GM19193 (cell line): ENCODE data around the gene TFB2M.

ENCODE experiments used
- POLR2A ChIP-seq: IDR thresholded peaks from 4 replicates; pipeline ENCODE4 v1.6.1; 2011; ENCODE audit not compliant: insufficient read depth, insufficient read length; ENCODE audit errors: extremely low read depth

Gene TFB2M, protein sequence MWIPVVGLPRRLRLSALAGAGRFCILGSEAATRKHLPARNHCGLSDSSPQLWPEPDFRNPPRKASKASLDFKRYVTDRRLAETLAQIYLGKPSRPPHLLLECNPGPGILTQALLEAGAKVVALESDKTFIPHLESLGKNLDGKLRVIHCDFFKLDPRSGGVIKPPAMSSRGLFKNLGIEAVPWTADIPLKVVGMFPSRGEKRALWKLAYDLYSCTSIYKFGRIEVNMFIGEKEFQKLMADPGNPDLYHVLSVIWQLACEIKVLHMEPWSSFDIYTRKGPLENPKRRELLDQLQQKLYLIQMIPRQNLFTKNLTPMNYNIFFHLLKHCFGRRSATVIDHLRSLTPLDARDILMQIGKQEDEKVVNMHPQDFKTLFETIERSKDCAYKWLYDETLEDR

GRCh38 chr1:246566128-246566812, at the start of gene TFB2M, which contains the start of gene CNST:
Gene TFB2M, minus strand, starts transcription at chr1:246566261. Its CDS starts 123 bp downstream, at chr1:246566138.
Gene CNST, plus strand, starts transcription at chr1:246566456. Its CDS starts 25,107 bp downstream, at chr1:246591563.
- peak; percentile 81 for TF ChIP-seq POLR2A

- no peak for TF ChIP-seq POLR2A
These were observed 47.2 kb upstream of the TFB2M start for GRCh38 chr1:246613096-246613758.

DNA sequence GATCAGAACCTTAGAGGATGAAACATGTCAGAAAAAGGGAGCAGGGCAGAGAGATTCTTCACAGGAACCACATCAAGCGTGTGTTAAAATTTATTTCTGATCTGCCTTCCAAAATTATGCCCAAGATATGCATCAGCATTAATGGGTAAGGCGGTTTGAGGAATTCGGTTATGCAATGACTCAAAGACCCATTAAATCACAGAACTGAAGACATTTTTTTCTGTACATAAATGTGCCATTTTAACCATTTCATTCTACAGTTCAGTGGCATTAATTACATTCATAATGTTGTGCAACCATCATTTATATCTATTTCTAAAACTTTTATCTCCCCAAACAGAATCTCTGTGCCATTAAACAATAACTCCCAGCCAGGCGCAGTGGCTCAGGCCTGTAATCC, 43.6 kb upstream of the TFB2M start:
- no peak for TF ChIP-seq POLR2A

- no peak for TF ChIP-seq POLR2A
These were observed 42.7 kb upstream of the TFB2M start for GRCh38 chr1:246608616-246609376.

- TF ChIP-seq POLR2A = no peak
These were observed 41.4 kb upstream of the TFB2M start for GRCh38 chr1:246607462-246607861.

- no peak for TF ChIP-seq POLR2A
These were observed 36.1 kb upstream of the TFB2M start for GRCh38 chr1:246602194-246602593.

- TF ChIP-seq POLR2A = no peak
These were observed 34.5 kb upstream of the TFB2M start for GRCh38 chr1:246600579-246600978.

- no peak for TF ChIP-seq POLR2A
These were observed 33.3 kb upstream of the TFB2M start for GRCh38 chr1:246599315-246599714.

DNA sequence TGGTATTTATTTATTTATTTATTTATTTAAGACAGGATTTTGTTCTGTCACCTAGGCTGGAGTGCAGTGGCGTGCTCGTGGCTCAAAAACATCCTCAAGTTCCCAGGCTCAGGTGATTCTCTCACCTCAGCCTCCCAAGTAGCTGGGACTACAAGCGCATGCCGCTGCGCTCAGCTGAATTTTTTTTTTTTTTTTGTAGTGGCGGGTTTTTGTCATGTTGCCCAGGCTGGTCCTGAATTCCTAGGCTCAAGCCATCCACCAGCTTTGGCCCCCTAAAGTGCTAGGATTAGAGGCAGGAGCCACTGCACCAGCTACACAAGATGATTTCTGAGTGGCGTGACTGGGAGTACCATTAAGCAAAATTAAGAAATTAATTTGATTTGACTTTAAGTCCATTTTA, 31.9 kb upstream of the TFB2M start:
- no peak for TF ChIP-seq POLR2A

GRCh38 chr1:246597340-246597739, 31.3 kb upstream of the TFB2M start:
- TF ChIP-seq POLR2A = no peak

DNA sequence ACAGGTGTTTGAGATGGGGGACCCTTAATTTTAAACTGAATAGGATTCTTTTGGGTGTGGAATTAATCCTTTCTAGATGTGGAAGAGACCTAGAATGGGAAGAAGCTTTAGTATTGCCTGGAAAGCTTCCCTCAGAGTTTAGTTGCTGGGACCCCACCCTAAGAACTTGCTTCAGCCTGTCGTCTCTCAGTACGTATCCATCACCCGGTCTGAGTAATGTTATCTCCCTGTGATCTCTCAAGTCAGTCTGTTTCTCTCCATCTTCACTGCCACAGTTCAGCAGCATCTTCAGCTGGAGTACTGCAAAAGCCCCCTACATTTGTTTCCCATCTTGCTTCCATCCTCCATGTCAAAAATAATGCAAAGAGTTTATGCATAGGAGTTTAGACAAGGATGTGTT, 29.1 kb upstream of the TFB2M start:
- no peak for TF ChIP-seq POLR2A

- TF ChIP-seq POLR2A = no peak
These were observed 26.6 kb upstream of the TFB2M start for GRCh38 chr1:246592695-246593094.

GRCh38 chr1:246591958-246592357, 25.9 kb upstream of the TFB2M start:
- no peak for TF ChIP-seq POLR2A

GRCh38 chr1:246591504-246591903, 25.4 kb upstream of the TFB2M start:
- TF ChIP-seq POLR2A = peak; percentile 34

DNA sequence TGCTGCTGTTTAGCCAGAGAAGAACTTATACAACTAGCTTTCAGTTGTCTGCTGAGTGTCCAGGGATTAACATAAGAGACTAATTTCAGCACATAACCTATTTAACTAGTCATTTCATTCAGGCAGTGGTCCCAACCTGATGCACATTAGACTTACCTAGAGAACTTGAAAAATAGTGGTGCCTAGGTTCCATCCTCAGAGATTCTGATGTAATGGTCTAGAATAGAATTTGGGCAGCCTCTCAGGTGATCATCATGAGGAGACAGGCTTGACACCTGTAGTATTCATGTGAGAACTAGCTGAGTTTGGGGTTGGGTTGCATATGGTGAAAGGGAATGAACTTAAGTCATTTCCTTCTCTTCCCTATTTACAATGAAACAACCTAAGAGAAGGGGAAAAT, 25.0 kb upstream of the TFB2M start:
- TF ChIP-seq POLR2A = no peak

GRCh38 chr1:246588159-246588721, 22.2 kb upstream of the TFB2M start:
- no peak for TF ChIP-seq POLR2A
